Measurements from ENCODE around the gene UNC13B. TPM values are rescaled to one million over a fixed set of nuclear protein-coding genes. Genes with fewer than 3 reads are reported as not detected.

UNC13B gene
- total and polyA plus RNA-seq, 2 experiments from 2014 or later, result 7.1 to 24.3 TPM

GRCh38 chr9:35364817-35365585, 203.2 kb downstream of the UNC13B start:
- Histone ChIP-seq H3K36me3 (replicated peaks; ENCODE audit: insufficient read depth, low read depth) (no peaks in the 10 kb centered on the region), H3K79me2 (no peaks in the 10 kb centered on the region), H3K27me3 (no peaks in the 10 kb centered on the region), H3K4me1 (ENCODE audit: insufficient read depth) (no peaks in the 10 kb centered on the region), H3K4me3 (no peak overlapping the region), H2AFZ (no peak overlapping the region), H3K27ac (no peak overlapping the region), H3K4me2 (no peak overlapping the region), H3K9me3 (ENCODE audit: low read depth) (no peaks in the 10 kb centered on the region), H3K9me2 (replicated peaks; ENCODE audit: insufficient read depth) (no peaks in the 10 kb centered on the region), H4K20me1 (ENCODE audit: insufficient read depth, poor library complexity, severe bottlenecking) (no peaks in the 10 kb centered on the region)
- WGBS (ENCODE audit: low lambda C conversion rate, missing lambda C conversion rate), result 72% methylated on average over 3 of the region's 3 CpGs
- TF ChIP-seq EZH2phosphoT487 (IDR thresholded peaks at IDR 0.05; ENCODE audit: low read depth, severe bottlenecking, unreplicated experiment) (no peak), EZH2 (IDR thresholded peaks at IDR 0.05; ENCODE audit: borderline replicate concordance) (no peak), CTCF (IDR thresholded peaks at IDR 0.05; ENCODE audit: poor library complexity) (no peak)
- peak; percentile 12 for DNase-seq (ENCODE audit: low spot score)

GRCh38 chr9:35366627-35367026, 204.8 kb downstream of the UNC13B start:
- H3K79me2 ChIP-seq, result no peaks in the 10 kb centered on the region
- H3K9me2 ChIP-seq (replicated peaks; ENCODE audit: insufficient read depth), result no peaks in the 10 kb centered on the region
- TF ChIP-seq EZH2phosphoT487 (IDR thresholded peaks at IDR 0.05; ENCODE audit: low read depth, severe bottlenecking, unreplicated experiment), result no peak
- TF ChIP-seq EZH2 (IDR thresholded peaks at IDR 0.05; ENCODE audit: borderline replicate concordance), result no peak
- TF ChIP-seq CTCF (IDR thresholded peaks at IDR 0.05; ENCODE audit: poor library complexity), result no peak
- H4K20me1 ChIP-seq (ENCODE audit: insufficient read depth, poor library complexity, severe bottlenecking), result no peaks in the 10 kb centered on the region
- H3K36me3 ChIP-seq (replicated peaks; ENCODE audit: insufficient read depth, low read depth), result no peaks in the 10 kb centered on the region
- DNase-seq (ENCODE audit: low spot score), result no peak
- H3K4me2 ChIP-seq, result no peak overlapping the region
- H3K27me3 ChIP-seq, result no peaks in the 10 kb centered on the region
- H3K4me3 ChIP-seq, result no peak overlapping the region
- no peak overlapping the region for H2AFZ ChIP-seq
- WGBS (ENCODE audit: low lambda C conversion rate, missing lambda C conversion rate), result 86% methylated on average over 2 of the region's 2 CpGs
- H3K4me1 ChIP-seq (ENCODE audit: insufficient read depth), result no peaks in the 10 kb centered on the region
- H3K9me3 ChIP-seq (ENCODE audit: low read depth), result no peaks in the 10 kb centered on the region
- H3K27ac ChIP-seq, result no peak overlapping the region

GRCh38 chr9:35367451-35367850, 205.6 kb downstream of the UNC13B start:
- DNase-seq (ENCODE audit: low spot score), result no peak
- no peaks in the 10 kb centered on the region for H3K9me2 ChIP-seq (replicated peaks; ENCODE audit: insufficient read depth)
- no peaks in the 10 kb centered on the region for H3K27me3 ChIP-seq
- H3K4me1 ChIP-seq (ENCODE audit: insufficient read depth), result no peaks in the 10 kb centered on the region
- 74% methylated on average over 2 of the region's 2 CpGs for WGBS (ENCODE audit: low lambda C conversion rate, missing lambda C conversion rate)
- no peaks in the 10 kb centered on the region for H3K79me2 ChIP-seq
- no peaks in the 10 kb centered on the region for H3K9me3 ChIP-seq (ENCODE audit: low read depth)
- no peak overlapping the region for H3K4me3 ChIP-seq
- H4K20me1 ChIP-seq (ENCODE audit: insufficient read depth, poor library complexity, severe bottlenecking), result no peaks in the 10 kb centered on the region
- TF ChIP-seq CTCF (IDR thresholded peaks at IDR 0.05; ENCODE audit: poor library complexity) (no peak), EZH2phosphoT487 (IDR thresholded peaks at IDR 0.05; ENCODE audit: low read depth, severe bottlenecking, unreplicated experiment) (no peak), EZH2 (IDR thresholded peaks at IDR 0.05; ENCODE audit: borderline replicate concordance) (no peak)
- H3K36me3 ChIP-seq (replicated peaks; ENCODE audit: insufficient read depth, low read depth), result no peaks in the 10 kb centered on the region
- H3K4me2 ChIP-seq, result no peak overlapping the region
- H3K27ac ChIP-seq, result no peak overlapping the region
- H2AFZ ChIP-seq, result no peak overlapping the region
